IMR-90 (cell line): ENCODE results near the gene COX19. TPM values are rescaled to one million over a fixed set of nuclear protein-coding genes. Genes with fewer than 3 reads are reported as not detected.

Experiments
- ATAC-seq: fragments of 200-7000 bp; cut with Tn5 transposase; 2 replicates; pipeline ENCODE4 v1.9.1; 2020; ENCODE audit warnings: low read depth, mild to moderate bottlenecking, moderate library complexity
- BruUV-seq: library from RNA; stranded (reverse); fragments of 400-500 nt; replicated peaks from 2 replicates; lab custom pipeline; 2021; lab: Mats Ljungman, UMichigan
- CTCF ChIA-PET: fragments of 300-600 bp; formaldehyde crosslinking; extraction: SDS; loops from one replicate; lab custom pipeline; 2021; ENCODE audit warnings: antibody characterized with exemption; lab: Yijun Ruan, JAX
- POLR2A ChIA-PET: fragments of 300-600 bp; sonication (Branson Sonifier 250); formaldehyde crosslinking; loops from one replicate; lab custom pipeline; 2022; ENCODE audit warnings: antibody characterized with exemption; ENCODE audit not compliant: unreplicated experiment; lab: Charles Lee
- DNase-seq: peaks from one replicate; pipeline ENCODE4 v3.0.0; 2013
- H2AFZ ChIP-seq: replicated peaks from 2 replicates; pipeline ENCODE3; 2013; ENCODE audit warnings: low read length, mild to moderate bottlenecking; ENCODE audit not compliant: poor library complexity
- H2AK5ac ChIP-seq: 2 replicates; pipeline ENCODE4 v1.6.1; 2013; ENCODE audit warnings: low read depth, low read length, inconsistent platforms
- H2AK9ac ChIP-seq: replicated peaks from 2 replicates; pipeline ENCODE3; 2013; ENCODE audit warnings: mild to moderate bottlenecking, low read depth, low read length, moderate library complexity; ENCODE audit not compliant: poor library complexity
- H2BK120ac ChIP-seq: 2 replicates; pipeline ENCODE4 v1.6.1; 2013; ENCODE audit warnings: low read depth, low read length, inconsistent platforms
- H2BK15ac ChIP-seq: 3 replicates; pipeline ENCODE4 v1.6.1; 2013; ENCODE audit warnings: low read depth, low read length, inconsistent platforms
- H2BK20ac ChIP-seq: 2 replicates; pipeline ENCODE4 v1.6.1; 2013; ENCODE audit warnings: low read depth, mild to moderate bottlenecking, inconsistent platforms, low read length, moderate library complexity
- H2BK5ac ChIP-seq: 2 replicates; pipeline ENCODE4 v1.6.1; 2013; ENCODE audit warnings: mild to moderate bottlenecking, low read depth, low read length, inconsistent platforms; ENCODE audit not compliant: poor library complexity, severe bottlenecking
- H3K14ac ChIP-seq: replicated peaks from 2 replicates; pipeline ENCODE4 v1.6.1; 2013; ENCODE audit warnings: low read depth, low read length, inconsistent platforms
- H3K18ac ChIP-seq: 2 replicates; pipeline ENCODE4 v1.6.1; 2013; ENCODE audit warnings: low read depth, low read length, control low read depth
- H3K23ac ChIP-seq: 2 replicates; pipeline ENCODE4 v1.6.1; 2013; ENCODE audit warnings: low read depth, low read length, inconsistent platforms
- H3K27ac ChIP-seq: 2 replicates; pipeline ENCODE4 v1.5.1; 2013; ENCODE audit warnings: mild to moderate bottlenecking, control low read depth, low read length; ENCODE audit not compliant: insufficient read depth
- H3K27me3 ChIP-seq: 2 replicates; pipeline ENCODE4 v1.6.1; 2013; ENCODE audit warnings: low read length; ENCODE audit not compliant: control insufficient read depth, insufficient read depth
- H3K36me3 ChIP-seq: 2 replicates; pipeline ENCODE4 v1.6.1; 2013; ENCODE audit warnings: low read length, mixed read lengths; ENCODE audit not compliant: control insufficient read depth, insufficient read depth
- H3K4ac ChIP-seq: 2 replicates; pipeline ENCODE4 v1.6.1; 2013; ENCODE audit warnings: low read depth, low read length, inconsistent platforms
- H3K4me1 ChIP-seq: 2 replicates; pipeline ENCODE4 v1.6.1; 2013; ENCODE audit warnings: low read length, mixed read lengths; ENCODE audit not compliant: control insufficient read depth, insufficient read depth
- H3K4me2 ChIP-seq: 2 replicates; pipeline ENCODE4 v1.6.1; 2013; ENCODE audit warnings: low read depth, mild to moderate bottlenecking, control low read depth, low read length, moderate library complexity
- H3K4me3 ChIP-seq: 2 replicates; pipeline ENCODE4 v1.5.1; 2013; ENCODE audit warnings: low read depth, mild to moderate bottlenecking, control low read depth, low read length, moderate library complexity; ENCODE audit not compliant: insufficient read depth
- H3K56ac ChIP-seq: 2 replicates; pipeline ENCODE4 v1.6.1; 2013; ENCODE audit warnings: low read length, inconsistent platforms; ENCODE audit not compliant: insufficient read depth; ENCODE audit errors: extremely low read depth
- H3K79me1 ChIP-seq, 2 experiments: 2 replicates each; pipeline ENCODE4 v1.6.1; 2013; ENCODE audit warnings: low read length in 2 of 2, inconsistent platforms in 1 of 2, low read depth in 1 of 2
- H3K9ac ChIP-seq: 2 replicates; pipeline ENCODE4 v1.6.1; 2013; ENCODE audit warnings: low read depth, low read length, control low read depth
- H3K9me1 ChIP-seq: 2 replicates; pipeline ENCODE4 v1.6.1; 2013; ENCODE audit warnings: low read length, inconsistent platforms; ENCODE audit not compliant: insufficient read depth
- H3K9me3 ChIP-seq: 2 replicates; pipeline ENCODE4 v1.6.1; 2013; ENCODE audit warnings: low read length; ENCODE audit not compliant: control insufficient read depth, insufficient read depth
- H4K20me1 ChIP-seq: 2 replicates; pipeline ENCODE4 v1.6.1; 2013; ENCODE audit warnings: low read length, inconsistent platforms; ENCODE audit not compliant: insufficient read depth
- H4K5ac ChIP-seq: 2 replicates; pipeline ENCODE4 v1.6.1; 2013; ENCODE audit warnings: mild to moderate bottlenecking, low read depth, low read length, control low read depth
- H4K8ac ChIP-seq, 2 experiments: 2 replicates each; pipeline ENCODE4 v1.6.1; 2013; ENCODE audit warnings: low read depth in 2 of 2, low read length in 2 of 2, control low read depth in 1 of 2, inconsistent platforms in 1 of 2
- H4K91ac ChIP-seq: 2 replicates; pipeline ENCODE4 v1.6.1; 2013; ENCODE audit warnings: low read depth, low read length, inconsistent platforms; ENCODE audit not compliant: insufficient read depth
- BHLHE40 ChIP-seq: fragments of 150-350 bp; IDR thresholded peaks from 2 replicates; pipeline ENCODE4 v1.6.1; 2016; ENCODE audit warnings: mild to moderate bottlenecking, low read depth, low read length
- CEBPB ChIP-seq: IDR thresholded peaks from 2 replicates; pipeline ENCODE4 v1.6.1; 2012; ENCODE audit warnings: low read depth, low read length, improper control_type of control experiment
- CHD1 ChIP-seq: IDR thresholded peaks from 2 replicates; pipeline ENCODE4 v1.6.1; 2012; ENCODE audit warnings: low read depth, low read length, improper control_type of control experiment
- CTCF ChIP-seq: conservative IDR thresholded peaks from 2 replicates; pipeline ENCODE4 v1.5.1; 2012; ENCODE audit warnings: mild to moderate bottlenecking, low read depth, low read length, improper control_type of control experiment
- FOS ChIP-seq: fragments of 150-350 bp; IDR thresholded peaks from 2 replicates; pipeline ENCODE4 v1.6.1; 2016; ENCODE audit warnings: low read depth, low read length
- MAFK ChIP-seq: IDR thresholded peaks from 2 replicates; pipeline ENCODE4 v1.6.1; 2012; ENCODE audit warnings: low read depth, low read length, improper control_type of control experiment
- MAZ ChIP-seq: IDR thresholded peaks from 2 replicates; pipeline ENCODE4 v1.6.1; 2012; ENCODE audit warnings: low read depth, mild to moderate bottlenecking, low read length, improper control_type of control experiment, moderate library complexity, borderline replicate concordance
- MXI1 ChIP-seq: IDR thresholded peaks from 2 replicates; pipeline ENCODE4 v1.6.1; 2012; ENCODE audit warnings: low read depth, mild to moderate bottlenecking, low read length, moderate library complexity, borderline replicate concordance
- NFE2L2 ChIP-seq: fragments of 150-350 bp; IDR thresholded peaks from 2 replicates; pipeline ENCODE4 v1.6.1; 2016; ENCODE audit warnings: low read depth, mild to moderate bottlenecking, low read length
- POLR2A ChIP-seq: IDR thresholded peaks from 2 replicates; pipeline ENCODE4 v1.6.1; 2012; ENCODE audit warnings: mild to moderate bottlenecking, low read depth, low read length
- RAD21 ChIP-seq: IDR thresholded peaks from 2 replicates; pipeline ENCODE4 v1.6.1; 2012; ENCODE audit warnings: low read length, improper control_type of control experiment
- RCOR1 ChIP-seq: IDR thresholded peaks from 2 replicates; pipeline ENCODE4 v1.6.1; 2012; ENCODE audit warnings: mild to moderate bottlenecking, low read length, improper control_type of control experiment; ENCODE audit not compliant: insufficient replicate concordance
- RFX5 ChIP-seq: IDR thresholded peaks from 2 replicates; pipeline ENCODE4 v1.8.0; 2012; ENCODE audit warnings: low read depth, mild to moderate bottlenecking, low read length, moderate library complexity
- SMC3 ChIP-seq: fragments of 150-350 bp; IDR thresholded peaks from 2 replicates; pipeline ENCODE4 v1.6.1; 2016; ENCODE audit warnings: low read depth, mild to moderate bottlenecking, antibody characterized with exemption, low read length, moderate library complexity
- USF2 ChIP-seq: fragments of 150-350 bp; IDR thresholded peaks from 2 replicates; pipeline ENCODE4 v1.6.1; 2017; ENCODE audit warnings: mild to moderate bottlenecking, antibody characterized with exemption, low read length, low read depth
- WGBS, 2 experiments: methylation state at CpG; one replicate each; pipeline versions ENCODE4 v1.1.5 to v1.1.7; 2013; ENCODE audit warnings: missing lambda C conversion rate in 2 of 2; ENCODE audit not compliant: insufficient read length in 1 of 2; ENCODE audit errors: extremely low coverage in 2 of 2; 5-methylcytosine and 5-hydroxymethylcytosine counted together
- dilution Hi-C: fragments of 300-500 bp; cut with HindIII; formaldehyde crosslinking; loops from one replicate; pipeline ENCODE4 v1.14.3; 2018; ENCODE audit warnings: low sequenced_read_pairs; ENCODE audit not compliant: unreplicated experiment
- in situ Hi-C: fragments of 300-500 bp; cut with MboI; formaldehyde crosslinking; loops from 3 replicates; pipeline ENCODE4 v1.14.3; 2019; ENCODE audit warnings: low sequenced_read_pairs, inconsistent platforms, mixed read lengths
- intact Hi-C: fragments of 100-400 bp; cut with micrococcal nuclease; formaldehyde crosslinking; loops from 2 replicates; pipeline ENCODE4 v1.10.0; 2022
- polyA plus RNA-seq, 3 experiments: library from polyadenylated mRNA; depleted of rRNA; stranded (reverse); fragments of >200 nt; gene quantifications; 2 replicates each; pipeline ENCODE4 v1.2.3, GENCODE V29; 2012; ENCODE audit warnings: low replicate concordance in 1 of 3
- total RNA-seq: library from RNA; depleted of rRNA; stranded (reverse); fragments of >200 nt; gene quantifications from 2 replicates; pipeline ENCODE4 v1.2.3, GENCODE V29; 2012
- TF ChIP-seq, protein P1 (sequence below): fragments of 150-350 bp; IDR thresholded peaks from 2 replicates; pipeline ENCODE4 v1.6.1; 2016; ENCODE audit warnings: low read depth, mild to moderate bottlenecking, low read length, moderate library complexity, borderline replicate concordance

The COX19 gene
- total and polyA plus RNA-seq, 2 of the 4 experiments (the other 2 are of a cell fraction): 3.9 to 7.3 TPM

- no peaks in the 10 kb centered on the region for H3K36me3 ChIP-seq
- no peak overlapping the region for H3K18ac ChIP-seq
- H2BK15ac ChIP-seq: no peak overlapping the region
- H3K9me3 ChIP-seq: no peaks in the 10 kb centered on the region
- no peak overlapping the region for H2BK20ac ChIP-seq
- POLR2A ChIA-PET: no interaction called here
- H2BK5ac ChIP-seq: no peak overlapping the region
- WGBS, 2 experiments: 100% methylated on average over 5 of the region's 14 CpGs; no CpG with 5 or more reads in 1 of the 2 experiments
- no peaks in the 10 kb centered on the region for H3K79me1 ChIP-seq
- H2AK5ac ChIP-seq: no peak overlapping the region
- H3K56ac ChIP-seq: no peak overlapping the region
- no peak overlapping the region for H4K5ac ChIP-seq
- intact Hi-C loops (no loop called here), dilution Hi-C loops (no loop called here), in situ Hi-C loops (no loop called here)
- DNase-seq: no peak
- CTCF ChIA-PET: no interaction called here
- no peaks in the 10 kb centered on the region for H3K27me3 ChIP-seq
- H2BK120ac ChIP-seq: no peak overlapping the region
- no peak for ATAC-seq
- BruUV-seq: no TSS peak
- no peak overlapping the region for H3K4me3 ChIP-seq
- no peak overlapping the region for H3K4me2 ChIP-seq
- H3K9ac ChIP-seq: no peak overlapping the region
- no peak overlapping the region for H3K14ac ChIP-seq
- H3K27ac ChIP-seq: no peak overlapping the region
- no peaks in the 10 kb centered on the region for H4K20me1 ChIP-seq
- H4K8ac ChIP-seq: no peak overlapping the region
- no peak overlapping the region for H2AK9ac ChIP-seq
- no peak for TF ChIP-seq BHLHE40
- no peak for TF ChIP-seq RFX5
- no peak for TF ChIP-seq FOS
- TF ChIP-seq NFE2L2: no peak
- TF ChIP-seq RAD21: no peak
- TF ChIP-seq RCOR1: no peak
- TF ChIP-seq MAZ: no peak
- TF ChIP-seq MXI1: no peak
- no peak for TF ChIP-seq CHD1
- TF ChIP-seq MAFK: no peak
- TF ChIP-seq CTCF: no peak
- no peak for TF ChIP-seq CEBPB
- no peak for TF ChIP-seq SMC3
- TF ChIP-seq, protein P1, sequence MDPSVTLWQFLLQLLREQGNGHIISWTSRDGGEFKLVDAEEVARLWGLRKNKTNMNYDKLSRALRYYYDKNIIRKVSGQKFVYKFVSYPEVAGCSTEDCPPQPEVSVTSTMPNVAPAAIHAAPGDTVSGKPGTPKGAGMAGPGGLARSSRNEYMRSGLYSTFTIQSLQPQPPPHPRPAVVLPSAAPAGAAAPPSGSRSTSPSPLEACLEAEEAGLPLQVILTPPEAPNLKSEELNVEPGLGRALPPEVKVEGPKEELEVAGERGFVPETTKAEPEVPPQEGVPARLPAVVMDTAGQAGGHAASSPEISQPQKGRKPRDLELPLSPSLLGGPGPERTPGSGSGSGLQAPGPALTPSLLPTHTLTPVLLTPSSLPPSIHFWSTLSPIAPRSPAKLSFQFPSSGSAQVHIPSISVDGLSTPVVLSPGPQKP: no peak
- no peak for TF ChIP-seq POLR2A
- TF ChIP-seq USF2: no peak
- no peak overlapping the region for H3K23ac ChIP-seq
- no peak overlapping the region for H3K4ac ChIP-seq
- H3K9me1 ChIP-seq: no peaks in the 10 kb centered on the region
- no peak overlapping the region for H2AFZ ChIP-seq
- H4K91ac ChIP-seq: no peak overlapping the region
- H3K4me1 ChIP-seq: peaks cover 7% of the 10 kb centered on the region
These were observed 46.0 kb downstream of the COX19 start for GRCh38 chr7:929311-929711.
